GM12865 (cell line): ENCODE data around the gene LYZL1.

Source experiments
- DNase-seq: peaks from one replicate; pipeline ENCODE4 v3.0.0; 2010; ENCODE audit warnings: low read depth
- H3K4me3 ChIP-seq: 2 replicates; pipeline ENCODE4 v1.5.1; 2011; ENCODE audit warnings: mild to moderate bottlenecking, low read depth, low read length, control low read depth
- CTCF ChIP-seq: IDR thresholded peaks from 2 replicates; pipeline ENCODE4 v1.5.1; 2011; ENCODE audit warnings: low read length, control low read depth, low read depth, inconsistent platforms; ENCODE audit not compliant: insufficient read depth; ENCODE audit errors: missing control alignments

LYZL1 gene

DNA sequence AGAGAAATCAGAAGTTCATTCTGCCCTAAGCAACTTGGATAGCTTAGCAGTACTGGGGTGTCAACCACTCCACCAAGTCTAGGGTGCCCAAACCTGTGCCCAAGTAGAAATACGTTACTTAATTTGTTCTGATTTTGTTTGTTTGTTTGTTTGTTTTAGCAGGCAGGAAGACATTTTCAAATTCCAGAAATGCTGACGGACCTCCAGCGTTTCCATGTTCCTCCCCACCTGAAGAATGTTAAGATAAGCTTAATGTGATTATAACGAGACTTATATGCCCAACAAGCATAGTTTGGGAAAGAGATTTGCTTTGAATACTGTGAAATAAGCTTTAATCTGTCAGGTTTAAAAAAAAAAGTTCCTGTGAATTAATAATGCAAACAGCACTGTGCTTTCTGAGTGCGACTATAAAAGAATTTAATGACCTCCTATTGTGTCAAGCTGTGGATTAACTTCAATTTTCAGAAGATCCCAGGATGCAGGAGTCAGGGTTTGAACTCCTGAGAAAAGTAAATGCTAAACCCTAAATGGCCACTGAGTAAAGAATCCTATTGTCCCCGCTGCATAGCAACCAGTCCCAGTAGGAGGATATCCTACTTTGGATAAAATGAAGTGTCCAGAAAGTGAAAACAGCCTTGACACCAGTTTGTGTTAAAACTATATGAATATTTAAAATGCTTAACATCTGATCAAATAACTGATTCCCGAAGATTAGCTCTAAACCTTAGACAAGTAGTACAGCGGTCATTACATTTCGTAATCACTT, 56.5 kb downstream of the LYZL1 start:
- H3K4me3 ChIP-seq, result no peak overlapping the region
- no peak for TF ChIP-seq CTCF
- no peak for DNase-seq

DNA sequence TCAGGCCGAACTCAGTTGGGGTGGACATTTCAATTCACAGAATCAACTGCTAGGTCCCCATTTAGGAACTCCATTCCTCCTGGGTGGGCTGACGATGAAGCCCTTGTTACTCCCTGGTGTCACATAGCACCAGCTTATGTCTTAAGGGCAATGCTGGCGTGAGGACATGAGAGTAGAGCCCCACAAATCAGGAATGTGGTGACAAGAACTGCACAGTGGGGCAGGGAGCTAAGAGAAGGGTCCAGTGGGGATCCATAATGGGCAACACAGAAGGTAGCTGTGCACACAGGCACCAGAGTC, 57.0 kb downstream of the LYZL1 start:
- no peak overlapping the region for H3K4me3 ChIP-seq
- no peak for DNase-seq
- TF ChIP-seq CTCF, result no peak

DNA sequence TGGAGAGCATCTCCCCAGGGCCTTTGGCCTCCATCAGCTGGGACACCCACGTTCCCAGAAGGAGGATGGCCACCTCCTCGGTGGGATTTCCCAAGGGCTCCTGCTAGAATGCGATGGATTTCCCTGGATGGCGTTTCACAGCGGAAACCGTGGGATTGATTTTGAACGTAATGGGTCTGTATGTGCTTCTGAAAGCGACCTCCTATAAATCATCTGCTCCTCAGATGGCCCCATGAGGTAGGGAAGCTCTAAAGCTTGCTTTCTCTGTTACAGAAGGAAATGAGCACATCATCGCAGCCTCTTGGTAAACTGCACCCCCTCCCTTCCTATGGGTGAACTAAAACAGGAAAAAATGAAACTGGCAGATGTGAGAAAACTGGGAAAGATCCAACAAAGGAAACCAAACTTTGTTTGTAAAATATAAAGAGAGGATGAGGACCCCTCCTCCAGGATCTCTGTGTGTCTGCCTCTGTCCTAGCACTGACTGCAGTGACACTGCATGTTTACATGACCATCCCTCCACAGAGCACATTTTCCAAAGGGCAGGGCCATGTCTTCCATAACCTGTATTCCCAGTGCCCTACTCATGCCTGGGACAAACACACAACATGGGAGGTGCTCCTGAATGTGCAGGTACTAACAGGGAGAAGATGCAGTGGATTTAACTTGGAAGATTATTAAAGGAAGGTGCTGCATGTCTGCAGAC, 57.6 kb downstream of the LYZL1 start:
- no peak overlapping the region for H3K4me3 ChIP-seq
- DNase-seq, result no peak
- no peak for TF ChIP-seq CTCF

GRCh38 chr10:29348836-29349235, 60.0 kb downstream of the LYZL1 start:
- TF ChIP-seq CTCF, result no peak
- H3K4me3 ChIP-seq, result no peak overlapping the region
- no peak for DNase-seq

- DNase-seq, result no peak
- no peak overlapping the region for H3K4me3 ChIP-seq
- TF ChIP-seq CTCF, result no peak
These were observed 64.4 kb downstream of the LYZL1 start for GRCh38 chr10:29353305-29353704.

GRCh38 chr10:29353887-29354561, 65.2 kb downstream of the LYZL1 start:
- no peak overlapping the region for H3K4me3 ChIP-seq
- DNase-seq, result no peak
- no peak for TF ChIP-seq CTCF
